WTC11 (cell line): ENCODE measurements around the gene NRG2. TPM values are rescaled to one million over a fixed set of nuclear protein-coding genes. Genes with fewer than 3 reads are reported as not detected.

Experiments
- ATAC-seq: fragments of 200-7000 bp; cut with Tn5 transposase; 2 replicates; pipeline ENCODE4 v1.10.0; 2021; ENCODE audit warnings: mild to moderate bottlenecking, moderate library complexity
- CTCF ChIA-PET: fragments of 300-600 bp; sonication (Branson Sonifier 250); formaldehyde crosslinking; loops from one replicate; lab custom pipeline; 2021; ENCODE audit warnings: antibody characterized with exemption; lab: Charles Lee
- POLR2A ChIA-PET: fragments of 350-600 bp; sonication (Branson Sonifier 250); formaldehyde crosslinking; loops from one replicate; lab custom pipeline; 2021; ENCODE audit warnings: antibody characterized with exemption; lab: Charles Lee
- DNase-seq: peaks from one replicate; pipeline ENCODE4 v3.0.0; 2021; ENCODE audit warnings: low spot score
- H3K27ac Mint-ChIP-seq: 2 replicates; pipeline ENCODE4 v1.8.0; 2021; ENCODE audit warnings: mixed read lengths
- H3K27me3 Mint-ChIP-seq: 2 replicates; pipeline ENCODE4 v1.8.0; 2021; ENCODE audit warnings: low read depth, mild to moderate bottlenecking, moderate library complexity, mixed read lengths
- H3K36me3 Mint-ChIP-seq: 2 replicates; pipeline ENCODE4 v1.8.0; 2021; ENCODE audit warnings: mixed read lengths
- H3K4me1 Mint-ChIP-seq: 2 replicates; pipeline ENCODE4 v1.8.0; 2022; ENCODE audit warnings: mixed read lengths
- H3K4me3 Mint-ChIP-seq: 2 replicates; pipeline ENCODE4 v1.8.0; 2021; ENCODE audit warnings: mild to moderate bottlenecking, moderate library complexity, mixed read lengths
- H3K9me3 Mint-ChIP-seq: 2 replicates; pipeline ENCODE4 v1.8.0; 2021; ENCODE audit warnings: mixed read lengths
- ARID4B ChIP-seq: sonication (generic); formaldehyde crosslinking; IDR thresholded peaks from 2 replicates; pipeline ENCODE4 v1.8.0; 2023; ENCODE audit warnings: missing genetic modification reagents, mild to moderate bottlenecking, borderline replicate concordance
- CTCF ChIP-seq: fragments of 200-600 bp; IDR thresholded peaks from 2 replicates; pipeline ENCODE4 v1.8.0; 2022; ENCODE audit warnings: antibody characterized with exemption
- ESRRA ChIP-seq: sonication (generic); formaldehyde crosslinking; IDR thresholded peaks from 2 replicates; pipeline ENCODE4 v1.8.1; 2022; ENCODE audit warnings: mild to moderate bottlenecking, missing genetic modification reagents, borderline replicate concordance
- GABPB1 ChIP-seq: sonication (generic); formaldehyde crosslinking; IDR thresholded peaks from 2 replicates; pipeline ENCODE4 v1.8.1; 2023; ENCODE audit warnings: mild to moderate bottlenecking, missing genetic modification reagents
- HMGA2 ChIP-seq: fragments of 250-450 bp; sonication (Bioruptor Pico); IDR thresholded peaks from 2 replicates; pipeline ENCODE4 v1.4.0; 2021; ENCODE audit warnings: mild to moderate bottlenecking, moderate library complexity
- IRF2 ChIP-seq: sonication (generic); formaldehyde crosslinking; IDR thresholded peaks from 2 replicates; pipeline ENCODE4 v1.8.0; 2022; ENCODE audit warnings: low read depth, missing genetic modification reagents, borderline replicate concordance
- MLX ChIP-seq: sonication (generic); formaldehyde crosslinking; IDR thresholded peaks from 2 replicates; pipeline ENCODE4 v1.8.1; 2023; ENCODE audit warnings: mild to moderate bottlenecking, missing genetic modification reagents, moderate library complexity
- NR3C1 ChIP-seq: sonication (generic); formaldehyde crosslinking; conservative IDR thresholded peaks from 2 replicates; pipeline ENCODE4 v1.8.1; 2023; ENCODE audit warnings: low read depth, mild to moderate bottlenecking, missing genetic modification reagents
- SOX15 ChIP-seq: fragments of 250-450 bp; sonication (Bioruptor Pico); IDR thresholded peaks from 2 replicates; pipeline ENCODE4 v1.9.0; 2021; ENCODE audit warnings: mild to moderate bottlenecking
- SP1 ChIP-seq: sonication (generic); formaldehyde crosslinking; conservative IDR thresholded peaks from 2 replicates; pipeline ENCODE4 v1.8.1; 2022; ENCODE audit warnings: missing genetic modification reagents
- TP53 ChIP-seq: sonication (generic); formaldehyde crosslinking; IDR thresholded peaks from 2 replicates; pipeline ENCODE4 v1.8.1; 2023; ENCODE audit warnings: mild to moderate bottlenecking, missing genetic modification reagents
- ZNF219 ChIP-seq: sonication (generic); formaldehyde crosslinking; IDR thresholded peaks from 2 replicates; pipeline ENCODE4 v1.8.0; 2023; ENCODE audit warnings: missing genetic modification reagents, mild to moderate bottlenecking, borderline replicate concordance
- ZNF317 ChIP-seq: sonication (generic); formaldehyde crosslinking; IDR thresholded peaks from 2 replicates; pipeline ENCODE4 v1.8.1; 2023; ENCODE audit warnings: low read depth, mild to moderate bottlenecking, moderate library complexity, missing genetic modification reagents, borderline replicate concordance
- ZNF396 ChIP-seq: fragments of 250-450 bp; sonication (Bioruptor Pico); IDR thresholded peaks from 2 replicates; pipeline ENCODE4 v1.8.0; 2021; ENCODE audit warnings: mild to moderate bottlenecking, moderate library complexity, borderline replicate concordance
- ZNF671 ChIP-seq: fragments of 250-450 bp; sonication (Bioruptor Pico); IDR thresholded peaks from 2 replicates; pipeline ENCODE4 v1.8.0; 2021; ENCODE audit warnings: mild to moderate bottlenecking
- total RNA-seq: library from RNA; stranded (reverse); gene quantifications from 3 replicates; pipeline ENCODE4 v1.2.3, GENCODE V29; 2021

Gene NRG2
- total RNA-seq, 1 experiment from 2014 or later: 0.44 TPM

GRCh38 chr5:139811274-139811607 lies 231.9 kb downstream of the NRG2 start (continued):
- TF ChIP-seq TP53: no peak

- CTCF ChIA-PET: interaction anchor here (1.3 to 3.3 kb wide), 5 partner anchors 23 to 335 kb away, joined by 3 to 12 read pairs (median 7); no protein-coding TSS in a partner anchor
- ATAC-seq (no peak), DNase-seq (no peak)
- no peak overlapping the region for H3K27ac Mint-ChIP-seq
- no peaks in the 10 kb centered on the region for H3K36me3 Mint-ChIP-seq
- peaks cover 4% of the 10 kb centered on the region; the same call in 1 of the 2 replicates for H3K4me1 Mint-ChIP-seq
- H3K9me3 Mint-ChIP-seq: no peaks in the 10 kb centered on the region
- TF ChIP-seq CTCF (no peak), ZNF671 (CRISPR knock-in tag) (no peak)
- H3K4me3 Mint-ChIP-seq: no peak overlapping the region
- POLR2A ChIA-PET: no interaction called here
- H3K27me3 Mint-ChIP-seq: no peaks in the 10 kb centered on the region; the same call in 1 of the 2 replicates
Observed at GRCh38 chr5:139810341-139811273, 232.5 kb downstream of the NRG2 start.

- ChIA-PET CTCF (interaction anchor here (0.7 to 2.0 kb wide), 3 partner anchors 22 to 264 kb away, joined by 3 to 9 read pairs (median 4); no protein-coding TSS in a partner anchor), POLR2A (no interaction called here)
- H3K4me1 Mint-ChIP-seq: no peaks in the 10 kb centered on the region
- H3K4me3 Mint-ChIP-seq: no peak overlapping the region
- H3K36me3 Mint-ChIP-seq: no peaks in the 10 kb centered on the region
- TF ChIP-seq SOX15 (CRISPR knock-in tag) (no peak), ZNF219 (no peak), SP1 (CRISPR knock-in tag) (no peak), IRF2 (CRISPR knock-in tag) (no peak), ZNF396 (CRISPR knock-in tag) (no peak), ARID4B (CRISPR knock-in tag) (no peak), TP53 (no peak), ZNF317 (CRISPR knock-in tag) (no peak), MLX (CRISPR knock-in tag) (no peak), HMGA2 (CRISPR knock-in tag) (no peak), ESRRA (CRISPR knock-in tag) (no peak), GABPB1 (CRISPR knock-in tag) (no peak), NR3C1 (CRISPR knock-in tag) (no peak)
- no peak overlapping the region for H3K27ac Mint-ChIP-seq
- no peaks in the 10 kb centered on the region; the same call in 1 of the 2 replicates for H3K27me3 Mint-ChIP-seq
- ATAC-seq (no peak), DNase-seq (no peak)
- H3K9me3 Mint-ChIP-seq: no peaks in the 10 kb centered on the region
Observed at GRCh38 chr5:139809331-139809810, 233.7 kb downstream of the NRG2 start.
